Lung (tissue), 12 donors: ENCODE results near the gene VASH2. TPM values are rescaled to one million over a fixed set of nuclear protein-coding genes. Genes with fewer than 3 reads are reported as not detected.
A peak's percentile ranks its signal among the peaks of the same experiment; 100 is the strongest.

Experiments used
- ATAC-seq: fragments of 200-7000 bp; cut with Tn5 transposase; one replicate; pipeline ENCODE4 v1.9.1; 2020; ENCODE audit warnings: moderate number of reproducible peaks; ENCODE audit not compliant: insufficient read depth, low FRiP score
- DNase-seq, 3 donors: peaks; one replicate each; pipeline ENCODE4 v3.0.0-alpha.2; 2013 to 2017
- H3K27ac ChIP-seq, 2 donors: one replicate each; pipeline ENCODE4 v1.5.1; 2013; ENCODE audit warnings: mild to moderate bottlenecking in 2 of 2, moderate library complexity in 2 of 2, control low read depth in 1 of 2, inconsistent platforms in 1 of 2, low read depth in 1 of 2, low read length in 1 of 2
- H3K27me3 ChIP-seq, 3 donors: one replicate each; pipeline ENCODE4 v1.5.1; 2013; ENCODE audit warnings: low read length in 2 of 3; ENCODE audit not compliant: control insufficient read depth in 3 of 3, insufficient read depth in 3 of 3
- H3K36me3 ChIP-seq, 4 donors: one replicate each; pipeline ENCODE4 v1.5.1; 2013; ENCODE audit warnings: low read length in 4 of 4, mild to moderate bottlenecking in 1 of 4, moderate library complexity in 1 of 4; ENCODE audit not compliant: control insufficient read depth in 4 of 4, insufficient read depth in 4 of 4
- H3K4me1 ChIP-seq, 5 donors: one replicate each; pipeline ENCODE4 v1.5.1; 2013; ENCODE audit warnings: low read length in 5 of 5, mild to moderate bottlenecking in 2 of 5, moderate library complexity in 1 of 5; ENCODE audit not compliant: control insufficient read depth in 5 of 5, insufficient read depth in 5 of 5
- H3K4me3 ChIP-seq: one replicate; pipeline ENCODE4 v1.5.1; 2013; ENCODE audit warnings: mild to moderate bottlenecking, control low read depth, moderate library complexity
- H3K9ac ChIP-seq, 2 donors: one replicate each; pipeline ENCODE4 v1.5.1; 2013; ENCODE audit warnings: low read length in 2 of 2, control low read depth in 1 of 2; ENCODE audit not compliant: insufficient read depth in 1 of 2
- H3K9me3 ChIP-seq, 4 donors: one replicate each; pipeline ENCODE4 v1.5.1; 2013; ENCODE audit warnings: low read length in 3 of 4, mild to moderate bottlenecking in 1 of 4, moderate library complexity in 1 of 4; ENCODE audit not compliant: control insufficient read depth in 4 of 4, insufficient read depth in 3 of 4
- CTCF ChIP-seq: IDR thresholded peaks from 2 replicates; pipeline ENCODE4 v1.5.1; 2012; ENCODE audit warnings: mild to moderate bottlenecking; ENCODE audit errors: control extremely low read depth, extremely low read depth
- WGBS, 2 donors: extraction: QIAGEN DNeasy Blood & Tissue Kit; methylation state at CpG; one replicate each; pipeline ENCODE4 v1.1.7; 2013; 5-methylcytosine and 5-hydroxymethylcytosine counted together
- polyA plus RNA-seq, 2 donors: library from polyadenylated mRNA; stranded (reverse); fragments of 200-250 nt; gene quantifications; one replicate each; pipeline ENCODE4 v1.2.1, GENCODE V29; 2013
- total RNA-seq, 2 donors: library from RNA; depleted of rRNA in 1 of 2; stranded (reverse); fragments of >200 nt in 1 of 2; gene quantifications; one replicate each; pipeline ENCODE4 v1.2.1, GENCODE V29; 2014 to 2021
- donor health status: control.
- donor health status: control.
- donor health status: Bipolar disorder and iron deficiency.
- donor health status: healthy.
- donor health status: DM: yes; HTN: yes; CAD: no.

VASH2 gene
- total and polyA plus RNA-seq, 4 donors, result 0.26 to 11.0 (median 1.1) TPM

GRCh38 chr1:212949771-212950170 lies 570 bp upstream of the VASH2 start:
- H3K4me1 ChIP-seq, result peaks cover 0 to 25% (median 3%) of the 10 kb centered on the region in 5 donors
- ATAC-seq, result no peak
- H3K36me3 ChIP-seq, result peaks cover 0 to 5% (median 1%) of the 10 kb centered on the region in 4 donors
- peaks cover 0 to 2% (median 0%) of the 10 kb centered on the region in 4 donors for H3K9me3 ChIP-seq
- no peak overlapping the region for H3K4me3 ChIP-seq
- no peak overlapping the region for H3K9ac ChIP-seq
- no peak for DNase-seq
- H3K27me3 ChIP-seq, result no peaks in the 10 kb centered on the region
- 40 to 53% methylated on average over 2 of the region's 2 CpGs for WGBS, 2 donors
- no peak for TF ChIP-seq CTCF
- no peak overlapping the region for H3K27ac ChIP-seq

- no peak overlapping the region for H3K4me3 ChIP-seq
- no peak for TF ChIP-seq CTCF
- DNase-seq (peak in 2 of 3 donors; percentile 26 to 33), ATAC-seq (no peak)
- 8% methylated on average over 62 to 72 of the region's 72 CpGs for WGBS, 2 donors
- peaks cover 0 to 11% (median 2%) of the 10 kb centered on the region in 4 donors for H3K36me3 ChIP-seq
- H3K4me1 ChIP-seq, result peaks cover 0 to 25% (median 3%) of the 10 kb centered on the region in 5 donors
- peaks cover 0 to 2% (median 0%) of the 10 kb centered on the region in 4 donors for H3K9me3 ChIP-seq
- H3K27me3 ChIP-seq, result no peaks in the 10 kb centered on the region
- H3K9ac ChIP-seq, result peak overlapping the region in 1 of 2 donors; percentile 74
- H3K27ac ChIP-seq, result no peak overlapping the region
These were observed 995 bp downstream of the VASH2 start for GRCh38 chr1:212951126-212951946.

GRCh38 chr1:212951947-212952640 lies 1.8 kb downstream of the VASH2 start:
- Histone ChIP-seq H3K9ac (peak overlapping the region in 1 of 2 donors; percentile 53), H3K4me3 (no peak overlapping the region)
- no peak for TF ChIP-seq CTCF

More at GRCh38 chr1:212951947-212952640, 1.8 kb downstream of the VASH2 start:
- Histone ChIP-seq H3K4me1 (peaks cover 0 to 25% (median 3%) of the 10 kb centered on the region in 5 donors), H3K27ac (no peak overlapping the region), H3K27me3 (no peaks in the 10 kb centered on the region), H3K36me3 (peaks cover 0 to 11% (median 2%) of the 10 kb centered on the region in 4 donors), H3K9me3 (peaks cover 0 to 2% (median 0%) of the 10 kb centered on the region in 4 donors)
- WGBS, 2 donors, result 69 to 78% methylated on average over 4 of the region's 4 CpGs
- DNase-seq (peak in 2 of 3 donors; percentile 68 to 78), ATAC-seq (no peak)
